HEK293T (cell line): ENCODE results near the gene TTC28.

Experiments used
- BHLHE40 ChIP-seq: fragments of 450-650 bp; IDR thresholded peaks from 2 replicates; pipeline ENCODE4 v1.6.1; 2016; ENCODE audit warnings: mild to moderate bottlenecking, moderate library complexity, borderline replicate concordance
- FOXA1 ChIP-seq: fragments of 450-650 bp; IDR thresholded peaks from 2 replicates; pipeline ENCODE4 v1.6.1; 2016; ENCODE audit warnings: mild to moderate bottlenecking
- SP1 ChIP-seq: fragments of 450-650 bp; IDR thresholded peaks from 2 replicates; pipeline ENCODE4 v1.6.1; 2017
- TARDBP ChIP-seq: fragments of 450-650 bp; IDR thresholded peaks from 2 replicates; pipeline ENCODE4 v1.6.1; 2016

DNA sequence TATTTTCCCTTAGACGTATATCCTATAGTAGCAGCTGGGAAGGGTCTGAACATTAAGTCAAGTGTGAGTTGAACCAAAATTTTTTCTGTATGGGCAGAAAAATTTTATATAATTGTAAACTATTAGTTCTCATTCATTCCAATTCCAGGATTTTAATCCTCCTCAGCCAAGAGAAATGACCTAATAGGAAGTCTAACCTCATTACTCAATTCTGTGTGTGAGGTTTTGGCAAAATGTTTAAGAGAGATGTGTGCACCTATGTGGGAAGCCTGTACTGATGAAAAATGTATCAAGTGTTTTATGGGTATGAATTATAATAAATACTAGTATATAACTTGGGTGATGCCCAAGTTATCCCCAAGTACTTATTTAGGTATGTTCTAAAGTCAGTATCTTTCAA lies 449.0 kb downstream of the TTC28 start:
- TF ChIP-seq BHLHE40, result no peak
- TF ChIP-seq SP1, result no peak
- TF ChIP-seq FOXA1, result no peak
- no peak for TF ChIP-seq TARDBP
